ENCODE data around the gene ALDOA.

DNA sequence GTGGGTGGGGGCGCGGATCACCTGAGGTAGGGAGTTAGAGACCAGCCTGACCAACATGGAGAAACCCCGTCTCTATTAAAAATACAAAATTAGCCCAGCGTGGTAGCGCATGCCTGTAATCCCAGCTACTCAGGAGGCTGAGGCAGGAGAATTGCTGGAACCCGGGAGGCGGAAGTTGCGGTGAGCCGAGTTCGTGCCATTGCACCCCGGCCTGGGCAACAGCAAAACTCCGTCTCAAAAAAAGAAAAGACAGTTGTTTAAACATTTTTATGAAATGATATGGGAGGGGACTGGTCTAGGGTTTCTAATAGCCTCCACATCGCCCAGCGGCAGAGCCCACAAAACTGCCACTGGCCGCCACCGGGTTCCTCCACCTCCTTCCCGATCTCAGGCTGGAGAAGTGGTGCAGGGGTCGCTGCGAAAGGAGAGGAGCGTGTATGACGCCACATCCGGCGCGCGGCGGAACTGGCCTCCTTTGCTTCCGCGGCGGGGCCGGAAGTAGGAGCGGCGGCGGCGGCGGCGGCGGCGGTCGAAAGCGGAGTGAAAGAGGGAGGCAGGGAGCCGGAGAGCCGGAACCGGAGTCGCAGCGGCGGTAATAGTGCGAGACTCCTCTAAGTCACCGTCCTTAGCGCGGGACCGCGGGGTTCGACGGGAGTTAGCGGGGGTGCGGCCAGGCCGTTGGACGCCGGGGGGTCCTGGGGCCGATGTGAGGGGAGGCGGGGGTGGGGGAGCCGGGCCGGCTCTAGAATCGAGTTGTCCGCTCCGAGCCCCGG is 10.1 kb downstream of the ALDOA start, which contains the start of gene PPP4C:
- TF ChIP-seq, protein P1, sequence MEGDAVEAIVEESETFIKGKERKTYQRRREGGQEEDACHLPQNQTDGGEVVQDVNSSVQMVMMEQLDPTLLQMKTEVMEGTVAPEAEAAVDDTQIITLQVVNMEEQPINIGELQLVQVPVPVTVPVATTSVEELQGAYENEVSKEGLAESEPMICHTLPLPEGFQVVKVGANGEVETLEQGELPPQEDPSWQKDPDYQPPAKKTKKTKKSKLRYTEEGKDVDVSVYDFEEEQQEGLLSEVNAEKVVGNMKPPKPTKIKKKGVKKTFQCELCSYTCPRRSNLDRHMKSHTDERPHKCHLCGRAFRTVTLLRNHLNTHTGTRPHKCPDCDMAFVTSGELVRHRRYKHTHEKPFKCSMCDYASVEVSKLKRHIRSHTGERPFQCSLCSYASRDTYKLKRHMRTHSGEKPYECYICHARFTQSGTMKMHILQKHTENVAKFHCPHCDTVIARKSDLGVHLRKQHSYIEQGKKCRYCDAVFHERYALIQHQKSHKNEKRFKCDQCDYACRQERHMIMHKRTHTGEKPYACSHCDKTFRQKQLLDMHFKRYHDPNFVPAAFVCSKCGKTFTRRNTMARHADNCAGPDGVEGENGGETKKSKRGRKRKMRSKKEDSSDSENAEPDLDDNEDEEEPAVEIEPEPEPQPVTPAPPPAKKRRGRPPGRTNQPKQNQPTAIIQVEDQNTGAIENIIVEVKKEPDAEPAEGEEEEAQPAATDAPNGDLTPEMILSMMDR (IDR thresholded peaks at IDR 0.05) = peak in 3 of 6 experiments; percentile 4 to 12 (median 10)
- TF ChIP-seq POLR2A (IDR thresholded peaks at IDR 0.05) = peak; percentile 84 to 85

Measured in Peyer's patch (tissue), 4 donors.